PC-3 (cell line): ENCODE measurements around the gene CCDC122. TPM values are rescaled to one million over a fixed set of nuclear protein-coding genes. Genes with fewer than 3 reads are reported as not detected.

Experiments used
- ATAC-seq: fragments of 200-7000 bp; cut with Tn5 transposase; 2 replicates; pipeline ENCODE4 v1.9.1; 2020; ENCODE audit warnings: mild to moderate bottlenecking, moderate library complexity
- BruUV-seq: library from RNA; stranded (reverse); fragments of 400-500 nt; replicated peaks from 2 replicates; lab custom pipeline; 2021; lab: Mats Ljungman, UMichigan
- CTCF ChIA-PET: fragments of 300-600 bp; sonication (Branson Sonifier 250); formaldehyde crosslinking; loops from one replicate; lab custom pipeline; 2022; ENCODE audit warnings: antibody characterized with exemption; lab: Charles Lee
- POLR2A ChIA-PET: fragments of 300-600 bp; sonication (Branson Sonifier 250); formaldehyde crosslinking; loops from one replicate; lab custom pipeline; 2022; ENCODE audit warnings: antibody characterized with exemption; ENCODE audit not compliant: unreplicated experiment; lab: Charles Lee
- DNase-seq: peaks from one replicate; pipeline ENCODE4 v3.0.0-alpha.2; 2015
- H2AFZ ChIP-seq: fragments of 300-600 bp; sonication (generic); 2 replicates; pipeline ENCODE4 v1.6.0; 2016; ENCODE audit warnings: antibody characterized with exemption, low read length
- H3F3A ChIP-seq: fragments of 300-600 bp; sonication (generic); one replicate; pipeline ENCODE4 v1.6.0; 2017; ENCODE audit warnings: antibody characterized with exemption, low read length, control low read depth, mild to moderate bottlenecking; ENCODE audit not compliant: unreplicated experiment
- H3K27ac ChIP-seq: fragments of 300-600 bp; sonication (generic); 2 replicates; pipeline ENCODE4 v1.5.1; 2016; ENCODE audit warnings: mild to moderate bottlenecking, low read length
- H3K27me3 ChIP-seq: fragments of 300-600 bp; sonication (generic); 2 replicates; pipeline ENCODE4 v1.6.1; 2016; ENCODE audit warnings: low read length, mixed read lengths
- H3K36me3 ChIP-seq: fragments of 300-600 bp; sonication (generic); 2 replicates; pipeline ENCODE4 v1.6.1; 2016; ENCODE audit warnings: low read depth, mixed run types, low read length, mixed read lengths
- H3K4me1 ChIP-seq: fragments of 300-600 bp; sonication (generic); 2 replicates; pipeline ENCODE4 v1.5.1; 2016; ENCODE audit warnings: low read length; ENCODE audit not compliant: insufficient read depth
- H3K4me2 ChIP-seq: fragments of 300-600 bp; sonication (generic); 2 replicates; pipeline ENCODE4 v1.6.0; 2016; ENCODE audit warnings: low read length
- H3K4me3 ChIP-seq: fragments of 300-600 bp; sonication (generic); 2 replicates; pipeline ENCODE4 v1.5.1; 2016; ENCODE audit warnings: mild to moderate bottlenecking, low read length, mixed read lengths
- H3K79me2 ChIP-seq: fragments of 300-600 bp; sonication (generic); 2 replicates; pipeline ENCODE4 v1.6.1; 2017; ENCODE audit warnings: low read length, mixed read lengths
- H3K9ac ChIP-seq: fragments of 300-600 bp; sonication (generic); 2 replicates; pipeline ENCODE4 v1.6.0; 2016; ENCODE audit warnings: mild to moderate bottlenecking, low read length
- H3K9me2 ChIP-seq: fragments of 300-600 bp; sonication (generic); replicated peaks from 2 replicates; pipeline ENCODE4 v1.6.1; 2016; ENCODE audit warnings: mixed run types, low read length, mixed read lengths
- H3K9me3 ChIP-seq: fragments of 300-600 bp; sonication (generic); 2 replicates; pipeline ENCODE4 v1.6.1; 2016; ENCODE audit warnings: low read length, mixed read lengths
- H4K20me1 ChIP-seq: fragments of 300-600 bp; sonication (generic); 2 replicates; pipeline ENCODE4 v1.6.1; 2016; ENCODE audit warnings: low read length, mixed read lengths
- CTCF ChIP-seq: fragments of 300-600 bp; sonication (generic); conservative IDR thresholded peaks from 2 replicates; pipeline ENCODE4 v1.5.1; 2017; ENCODE audit warnings: antibody characterized with exemption, low read depth, mild to moderate bottlenecking, low read length
- EZH2 ChIP-seq: fragments of 300-600 bp; sonication (generic); IDR thresholded peaks from one replicate; pipeline ENCODE4 v1.6.1; 2017; ENCODE audit warnings: antibody characterized with exemption, mild to moderate bottlenecking, low read length; ENCODE audit not compliant: unreplicated experiment
- EZH2phosphoT487 ChIP-seq: fragments of 300-600 bp; sonication (generic); IDR thresholded peaks from 2 replicates; pipeline ENCODE4 v1.6.1; 2018; ENCODE audit warnings: mild to moderate bottlenecking, antibody characterized with exemption, low read length, borderline replicate concordance
- intact Hi-C: fragments of 100-400 bp; cut with micrococcal nuclease; formaldehyde crosslinking; loops from 2 replicates; pipeline ENCODE4 v1.9.0; 2023
- total RNA-seq: library from RNA; depleted of rRNA; stranded (reverse); fragments of >200 nt; gene quantifications from 2 replicates; pipeline ENCODE4 v1.2.3, GENCODE V29; 2014

The CCDC122 gene
- total RNA-seq, 1 experiment from 2014 or later: 4.6 TPM

DNA sequence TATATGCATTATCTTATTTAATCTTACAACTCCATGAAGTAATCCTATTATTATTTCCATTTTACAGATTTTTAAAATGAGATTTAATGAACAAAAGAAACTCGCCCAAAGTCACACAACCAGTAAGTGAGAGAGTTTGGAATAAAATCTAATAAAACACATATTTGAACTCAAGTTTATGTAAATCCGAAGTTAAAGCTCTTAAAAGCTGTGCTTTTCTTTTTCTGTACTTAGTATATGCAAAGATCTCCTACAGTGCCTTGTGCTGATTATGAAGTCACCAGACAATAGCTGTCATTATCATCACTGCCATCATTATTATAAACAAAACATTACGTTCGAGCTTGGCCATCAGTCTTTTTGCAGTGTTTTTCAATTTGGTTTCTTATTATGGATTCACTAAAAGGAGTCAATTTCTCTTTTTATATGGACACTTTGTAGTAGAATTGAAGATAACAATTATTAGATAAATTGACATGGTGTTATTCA, 63.1 kb downstream of the CCDC122 start:
- no peak overlapping the region for H2AFZ ChIP-seq
- H3K9me3 ChIP-seq: no peaks in the 10 kb centered on the region
- H3K4me2 ChIP-seq: no peak overlapping the region
- H3K27me3 ChIP-seq: no peaks in the 10 kb centered on the region
- DNase-seq (no peak), ATAC-seq (no peak)
- no peak overlapping the region for H3K27ac ChIP-seq
- POLR2A ChIA-PET: no interaction called here
- no peak overlapping the region for H3K4me3 ChIP-seq
- H3K36me3 ChIP-seq: no peaks in the 10 kb centered on the region
- no peak overlapping the region for H3K9ac ChIP-seq
- H3K4me1 ChIP-seq: no peaks in the 10 kb centered on the region
- CTCF ChIA-PET: no interaction called here
- no peaks in the 10 kb centered on the region for H3K79me2 ChIP-seq
- no peak for TF ChIP-seq EZH2phosphoT487
- no peak for TF ChIP-seq CTCF
- TF ChIP-seq EZH2: no peak
- intact Hi-C loops: no loop called here
- H3F3A ChIP-seq: no peaks in the 10 kb centered on the region
- no peaks in the 10 kb centered on the region for H4K20me1 ChIP-seq
- no peaks in the 10 kb centered on the region for H3K9me2 ChIP-seq
- BruUV-seq: no TSS peak

GRCh38 chr13:43815204-43815603, 64.3 kb downstream of the CCDC122 start:
- Histone ChIP-seq H2AFZ (no peak overlapping the region), H3K27ac (no peak overlapping the region), H3K36me3 (no peaks in the 10 kb centered on the region), H3K4me2 (no peak overlapping the region), H3K9me2 (no peaks in the 10 kb centered on the region), H3F3A (no peaks in the 10 kb centered on the region), H3K4me3 (no peak overlapping the region), H3K9me3 (no peaks in the 10 kb centered on the region), H4K20me1 (no peaks in the 10 kb centered on the region), H3K4me1 (no peaks in the 10 kb centered on the region), H3K27me3 (no peaks in the 10 kb centered on the region), H3K9ac (no peak overlapping the region), H3K79me2 (no peaks in the 10 kb centered on the region)
- no peak for ATAC-seq
- TF ChIP-seq EZH2 (no peak), CTCF (no peak), EZH2phosphoT487 (no peak)
- intact Hi-C loops: no loop called here
- DNase-seq: no peak
- no TSS peak for BruUV-seq
- ChIA-PET CTCF (no interaction called here), POLR2A (no interaction called here)

GRCh38 chr13:43808676-43809075, 70.9 kb downstream of the CCDC122 start:
- H3K27me3 ChIP-seq: no peaks in the 10 kb centered on the region
- intact Hi-C loops: loop anchor here (10.0 kb wide), 2 partner anchors 914 to 974 kb away; no protein-coding TSS in a partner anchor
- ChIA-PET CTCF (no interaction called here), POLR2A (no interaction called here)
- no peaks in the 10 kb centered on the region for H3K9me3 ChIP-seq
- H3K9me2 ChIP-seq: no peaks in the 10 kb centered on the region
- TF ChIP-seq CTCF: no peak
- TF ChIP-seq EZH2: no peak
- TF ChIP-seq EZH2phosphoT487: no peak
- no peak overlapping the region for H2AFZ ChIP-seq
- no peak for ATAC-seq
- H3K4me2 ChIP-seq: no peak overlapping the region
- H3K79me2 ChIP-seq: no peaks in the 10 kb centered on the region
- DNase-seq: no peak
- no peak overlapping the region for H3K27ac ChIP-seq
- H3K4me1 ChIP-seq: peaks cover 13% of the 10 kb centered on the region
- no TSS peak for BruUV-seq
- H3F3A ChIP-seq: no peaks in the 10 kb centered on the region
- H3K36me3 ChIP-seq: no peaks in the 10 kb centered on the region
- no peaks in the 10 kb centered on the region for H4K20me1 ChIP-seq
- H3K9ac ChIP-seq: no peak overlapping the region
- no peak overlapping the region for H3K4me3 ChIP-seq
